ENCODE measurements around the gene WIPF3.

WIPF3 gene

GRCh38 chr7:29896685-29897411 is 90.5 kb downstream of the WIPF3 start:
- H3K4me3 ChIP-seq (ENCODE audit: low read depth, low read length), result no peak overlapping the region
- DNase-seq (ENCODE audit: low read depth), result no peak
- TF ChIP-seq CTCF (IDR thresholded peaks at IDR 0.05; ENCODE audit: insufficient read depth, low read depth, low read length, missing control alignments), result no peak

GRCh38 chr7:29898301-29898700 is 92.0 kb downstream of the WIPF3 start:
- no peak for DNase-seq (ENCODE audit: low read depth)
- no peak overlapping the region for H3K4me3 ChIP-seq (ENCODE audit: low read depth, low read length)
- TF ChIP-seq CTCF (IDR thresholded peaks at IDR 0.05; ENCODE audit: insufficient read depth, low read depth, low read length, missing control alignments), result no peak

GRCh38 chr7:29900745-29901144 is 94.4 kb downstream of the WIPF3 start:
- TF ChIP-seq CTCF (IDR thresholded peaks at IDR 0.05; ENCODE audit: insufficient read depth, low read depth, low read length, missing control alignments), result no peak
- H3K4me3 ChIP-seq (ENCODE audit: low read depth, low read length), result no peak overlapping the region
- no peak for DNase-seq (ENCODE audit: low read depth)

- DNase-seq (ENCODE audit: low read depth), result no peak
- no peak for TF ChIP-seq CTCF (IDR thresholded peaks at IDR 0.05; ENCODE audit: insufficient read depth, low read depth, low read length, missing control alignments)
- no peak overlapping the region for H3K4me3 ChIP-seq (ENCODE audit: low read depth, low read length)
Measured at GRCh38 chr7:29906200-29907022, 100.1 kb downstream of the WIPF3 start.

- DNase-seq (ENCODE audit: low read depth), result no peak
- no peak overlapping the region for H3K4me3 ChIP-seq (ENCODE audit: low read depth, low read length)
- no peak for TF ChIP-seq CTCF (IDR thresholded peaks at IDR 0.05; ENCODE audit: insufficient read depth, low read depth, low read length, missing control alignments)
Measured at GRCh38 chr7:29914180-29914579, 107.9 kb downstream of the WIPF3 start.

- TF ChIP-seq CTCF (IDR thresholded peaks at IDR 0.05; ENCODE audit: insufficient read depth, low read depth, low read length, missing control alignments), result no peak
- DNase-seq (ENCODE audit: low read depth), result no peak
- H3K4me3 ChIP-seq (ENCODE audit: low read depth, low read length), result no peak overlapping the region
Measured at GRCh38 chr7:29915481-29916215, 109.3 kb downstream of the WIPF3 start.
